ENCODE data around the gene TMEM167B.

Gene TMEM167B

GRCh38 chr1:109056064-109056463 lies 34.5 kb upstream of the TMEM167B start:
- Histone ChIP-seq H2AFZ (ENCODE audit: low read depth) (no peak overlapping the region), H3K27ac (no peak overlapping the region), H4K20me1 (ENCODE audit: insufficient read depth) (no peaks in the 10 kb centered on the region), H3K79me2 (ENCODE audit: insufficient read depth, low read depth) (no peaks in the 10 kb centered on the region), H3K4me1 (ENCODE audit: low read depth, poor library complexity, severe bottlenecking) (no peaks in the 10 kb centered on the region), H3K27me3 (ENCODE audit: insufficient read depth, low read depth) (no peaks in the 10 kb centered on the region), H3K4me2 (no peak overlapping the region), H3K9ac (no peak overlapping the region), H3K4me3 (IDR thresholded peaks at IDR 0.05; ENCODE audit: insufficient read depth, low read depth, low read length) (no peak overlapping the region), H3K36me3 (ENCODE audit: insufficient read depth) (no peaks in the 10 kb centered on the region)
- no peak for TF ChIP-seq CTCF (conservative IDR thresholded peaks at IDR 0.05; ENCODE audit: low read depth, low read length)

- TF ChIP-seq CTCF (conservative IDR thresholded peaks at IDR 0.05; ENCODE audit: low read depth, low read length) = no peak
- Histone ChIP-seq H3K9ac (no peak overlapping the region), H2AFZ (ENCODE audit: low read depth) (no peak overlapping the region), H3K4me1 (ENCODE audit: low read depth, poor library complexity, severe bottlenecking) (no peaks in the 10 kb centered on the region), H4K20me1 (ENCODE audit: insufficient read depth) (no peaks in the 10 kb centered on the region), H3K27ac (no peak overlapping the region), H3K27me3 (ENCODE audit: insufficient read depth, low read depth) (no peaks in the 10 kb centered on the region), H3K79me2 (ENCODE audit: insufficient read depth, low read depth) (no peaks in the 10 kb centered on the region), H3K36me3 (ENCODE audit: insufficient read depth) (no peaks in the 10 kb centered on the region), H3K4me2 (no peak overlapping the region), H3K4me3 (IDR thresholded peaks at IDR 0.05; ENCODE audit: insufficient read depth, low read depth, low read length) (no peak overlapping the region)
Measured at GRCh38 chr1:109059026-109059425, 31.5 kb upstream of the TMEM167B start.

GRCh38 chr1:109060707-109061106 lies 29.9 kb upstream of the TMEM167B start:
- TF ChIP-seq CTCF (conservative IDR thresholded peaks at IDR 0.05; ENCODE audit: low read depth, low read length) = no peak
- H3K36me3 ChIP-seq (ENCODE audit: insufficient read depth) = no peaks in the 10 kb centered on the region
- no peak overlapping the region for H3K9ac ChIP-seq
- H3K27me3 ChIP-seq (ENCODE audit: insufficient read depth, low read depth) = no peaks in the 10 kb centered on the region
- H2AFZ ChIP-seq (ENCODE audit: low read depth) = no peak overlapping the region
- no peak overlapping the region for H3K4me2 ChIP-seq
- no peaks in the 10 kb centered on the region for H3K4me1 ChIP-seq (ENCODE audit: low read depth, poor library complexity, severe bottlenecking)
- H3K79me2 ChIP-seq (ENCODE audit: insufficient read depth, low read depth) = no peaks in the 10 kb centered on the region
- H3K27ac ChIP-seq = no peak overlapping the region
- H3K4me3 ChIP-seq (IDR thresholded peaks at IDR 0.05; ENCODE audit: insufficient read depth, low read depth, low read length) = no peak overlapping the region
- no peaks in the 10 kb centered on the region for H4K20me1 ChIP-seq (ENCODE audit: insufficient read depth)

- Histone ChIP-seq H3K27me3 (ENCODE audit: insufficient read depth, low read depth) (no peaks in the 10 kb centered on the region), H4K20me1 (ENCODE audit: insufficient read depth) (no peaks in the 10 kb centered on the region), H3K9ac (no peak overlapping the region), H3K36me3 (ENCODE audit: insufficient read depth) (no peaks in the 10 kb centered on the region), H3K79me2 (ENCODE audit: insufficient read depth, low read depth) (no peaks in the 10 kb centered on the region), H2AFZ (ENCODE audit: low read depth) (no peak overlapping the region), H3K27ac (no peak overlapping the region), H3K4me3 (IDR thresholded peaks at IDR 0.05; ENCODE audit: insufficient read depth, low read depth, low read length) (no peak overlapping the region), H3K4me1 (ENCODE audit: low read depth, poor library complexity, severe bottlenecking) (no peaks in the 10 kb centered on the region), H3K4me2 (no peak overlapping the region)
- no peak for TF ChIP-seq CTCF (conservative IDR thresholded peaks at IDR 0.05; ENCODE audit: low read depth, low read length)
Measured at GRCh38 chr1:109061183-109061582, 29.4 kb upstream of the TMEM167B start.

GRCh38 chr1:109065137-109065536 lies 25.4 kb upstream of the TMEM167B start:
- no peak for TF ChIP-seq CTCF (conservative IDR thresholded peaks at IDR 0.05; ENCODE audit: low read depth, low read length)
- Histone ChIP-seq H3K27me3 (ENCODE audit: insufficient read depth, low read depth) (no peaks in the 10 kb centered on the region), H3K4me3 (IDR thresholded peaks at IDR 0.05; ENCODE audit: insufficient read depth, low read depth, low read length) (no peak overlapping the region), H3K4me2 (no peak overlapping the region), H3K9ac (no peak overlapping the region), H4K20me1 (ENCODE audit: insufficient read depth) (no peaks in the 10 kb centered on the region), H3K79me2 (ENCODE audit: insufficient read depth, low read depth) (no peaks in the 10 kb centered on the region), H3K36me3 (ENCODE audit: insufficient read depth) (no peaks in the 10 kb centered on the region), H2AFZ (ENCODE audit: low read depth) (no peak overlapping the region), H3K27ac (no peak overlapping the region), H3K4me1 (ENCODE audit: low read depth, poor library complexity, severe bottlenecking) (no peaks in the 10 kb centered on the region)

All from KMS-11 (cell line).